GM21423 (cell line): ENCODE measurements around the gene FGF11.

ENCODE experiments used
- ATAC-seq: cut with Tn5 transposase; IDR thresholded peaks from one replicate; pipeline ENCODE4 v1.9.1; 2021; ENCODE audit warnings: mild to moderate bottlenecking, moderate library complexity; ENCODE audit not compliant: unreplicated experiment

The FGF11 gene

DNA sequence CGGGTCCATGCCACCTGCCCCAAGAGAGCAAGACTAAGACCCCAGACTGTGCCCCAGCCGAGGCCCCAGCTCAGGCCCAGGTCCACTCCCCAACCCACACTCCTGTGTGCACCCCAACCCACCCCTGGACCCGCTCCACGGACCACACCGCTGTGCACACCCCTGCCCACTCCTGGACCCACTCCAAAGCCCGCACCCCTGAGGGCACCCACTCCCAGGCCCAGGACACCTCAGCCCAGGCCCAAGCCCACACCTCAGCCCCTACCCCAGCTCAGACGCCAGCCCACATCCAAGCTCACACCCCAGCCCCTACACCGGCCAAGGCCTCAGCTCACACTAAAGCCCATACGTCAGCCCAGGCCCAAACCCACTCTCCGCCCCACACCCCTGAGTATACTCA is 9.6 kb upstream of the FGF11 start:
- no peak for ATAC-seq

DNA sequence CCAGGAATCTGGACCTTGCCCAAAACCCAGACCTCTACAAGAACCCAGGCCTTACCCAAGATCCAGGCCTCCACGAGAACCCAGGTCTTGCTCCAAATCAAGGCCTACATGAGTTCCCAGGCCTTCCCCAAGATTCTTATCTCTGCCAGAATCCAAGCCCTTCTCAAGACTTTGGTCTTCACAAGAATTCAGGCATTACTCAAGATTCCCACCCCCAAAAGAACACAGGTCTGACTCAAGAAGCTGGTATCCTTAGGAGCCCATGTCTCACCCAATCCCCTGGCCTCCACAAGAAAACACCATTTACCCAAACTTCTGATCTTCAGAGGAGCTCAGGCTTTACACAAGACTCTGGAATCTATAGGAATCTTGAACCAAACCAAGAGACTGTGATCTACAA is 8.1 kb upstream of the FGF11 start:
- no peak for ATAC-seq

DNA sequence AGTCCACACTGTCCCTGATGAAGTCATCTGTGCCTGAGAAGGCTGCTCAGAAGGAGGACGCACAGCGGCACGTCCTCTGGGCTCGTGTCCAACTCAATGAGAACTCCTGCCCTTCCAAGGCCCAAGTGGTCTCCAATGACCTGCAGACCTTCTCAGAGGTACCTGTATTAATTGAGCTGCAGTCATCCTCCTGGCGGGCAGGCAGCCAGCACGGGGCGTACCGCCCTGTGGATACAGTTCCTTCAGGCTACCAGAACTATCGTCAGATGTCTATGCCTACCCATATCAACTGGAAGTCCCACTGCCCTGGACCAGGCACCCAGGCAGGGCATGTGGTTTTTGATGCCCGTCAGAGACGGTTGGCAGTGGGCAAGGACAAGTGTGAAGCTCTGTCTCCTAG is 7.0 kb upstream of the FGF11 start:
- ATAC-seq, result no peak

DNA sequence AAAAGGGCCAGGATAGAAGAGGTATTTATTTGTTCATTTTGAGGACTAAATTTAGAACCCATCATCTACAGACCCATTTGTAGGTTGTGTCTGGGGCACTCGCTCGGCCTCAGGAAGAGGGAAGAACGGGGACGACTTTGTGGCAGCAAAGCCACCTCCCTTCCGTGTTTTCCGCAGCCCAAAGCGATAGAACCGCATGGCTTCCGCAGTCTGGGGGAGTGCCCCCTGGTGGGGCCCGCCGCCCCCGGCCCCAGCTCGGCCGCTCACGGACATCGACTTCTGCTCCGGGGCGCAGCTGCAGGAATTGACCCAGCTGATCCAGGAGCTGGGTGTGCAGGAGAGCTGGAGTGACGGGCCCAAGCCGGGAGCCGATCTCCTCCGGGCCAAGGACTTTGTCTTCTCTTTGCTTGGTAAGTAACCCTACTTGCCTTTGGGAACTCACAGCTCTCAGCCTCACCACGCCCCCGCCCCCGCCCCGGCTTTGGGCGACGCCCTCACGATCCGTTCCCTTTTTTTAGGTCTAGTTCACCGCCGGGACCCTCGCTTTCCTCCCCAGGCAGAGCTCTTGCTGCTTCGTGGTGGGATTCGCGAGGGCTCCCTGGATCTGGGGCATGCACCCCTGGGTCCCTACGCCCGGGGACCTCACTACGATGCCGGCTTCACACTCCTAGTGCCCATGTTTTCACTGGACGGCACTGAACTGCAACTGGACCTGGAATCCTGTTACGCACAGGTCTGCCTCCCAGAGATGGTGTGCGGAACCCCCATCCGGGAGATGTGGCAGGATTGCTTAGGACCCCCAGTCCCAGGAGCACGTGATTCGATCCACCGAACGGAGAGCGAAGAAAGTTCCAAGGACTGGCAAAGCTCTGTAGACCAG is 3.4 kb upstream of the FGF11 start:
- peak; percentile 19 for ATAC-seq

DNA sequence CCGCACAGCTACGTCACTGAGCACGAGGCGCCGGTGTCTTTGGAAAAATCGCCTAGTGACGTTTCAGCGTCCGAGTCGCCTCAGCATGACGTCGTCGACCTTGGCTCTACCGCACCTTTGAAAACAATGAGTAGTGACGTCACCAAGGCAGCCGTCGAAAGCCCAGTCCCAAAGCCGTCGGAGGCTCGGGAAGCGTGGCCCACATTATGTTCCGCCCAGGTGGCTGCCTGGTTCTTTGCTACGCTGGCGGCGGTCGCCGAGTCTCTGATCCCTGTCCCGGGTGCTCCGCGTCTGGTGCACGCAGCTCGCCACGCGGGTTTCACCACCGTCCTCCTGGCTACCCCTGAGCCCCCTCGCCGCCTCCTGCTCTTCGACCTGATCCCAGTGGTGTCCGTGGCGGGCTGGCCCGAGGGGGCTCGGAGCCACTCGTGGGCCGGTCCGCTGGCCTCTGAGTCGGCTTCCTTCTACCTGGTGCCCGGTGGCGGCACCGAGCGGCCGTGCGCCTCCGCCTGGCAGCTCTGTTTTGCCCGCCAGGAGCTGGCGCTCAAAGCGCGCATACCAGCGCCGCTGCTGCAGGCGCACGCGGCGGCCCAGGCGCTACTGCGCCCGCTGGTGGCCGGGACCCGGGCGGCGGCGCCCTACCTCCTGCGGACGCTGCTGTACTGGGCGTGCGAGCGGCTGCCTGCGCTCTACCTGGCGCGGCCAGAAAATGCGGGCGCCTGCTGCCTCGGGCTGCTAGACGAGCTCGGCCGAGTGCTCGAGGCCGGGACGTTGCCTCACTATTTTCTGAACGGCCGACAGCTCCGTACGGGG is 2.5 kb upstream of the FGF11 start:
- peak; percentile 44 for ATAC-seq

DNA sequence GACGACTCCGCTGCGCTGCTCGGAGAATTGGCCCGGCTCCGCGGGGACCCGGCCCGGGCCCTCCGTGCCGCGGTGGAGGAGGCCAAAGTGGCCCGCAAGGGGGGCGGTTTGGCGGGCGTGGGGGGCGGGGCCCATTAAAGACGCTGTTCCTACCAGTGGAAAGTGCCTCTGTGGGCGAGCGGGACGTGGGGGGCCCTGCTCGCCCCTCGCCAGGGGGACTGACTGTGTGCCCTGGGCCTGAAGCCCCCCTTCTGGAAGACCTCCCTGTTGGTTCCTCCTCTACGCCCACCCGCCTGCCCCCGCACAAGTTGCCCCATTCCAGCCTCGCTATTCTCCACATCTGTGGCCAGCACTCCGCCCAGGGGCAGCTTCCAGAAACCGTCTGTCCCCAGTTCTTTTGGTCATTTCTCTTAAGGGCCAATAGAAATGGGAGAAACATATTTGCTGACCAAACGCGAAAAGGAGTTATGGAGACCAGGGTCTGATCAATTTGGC is 1.9 kb upstream of the FGF11 start:
- ATAC-seq, result no peak

DNA sequence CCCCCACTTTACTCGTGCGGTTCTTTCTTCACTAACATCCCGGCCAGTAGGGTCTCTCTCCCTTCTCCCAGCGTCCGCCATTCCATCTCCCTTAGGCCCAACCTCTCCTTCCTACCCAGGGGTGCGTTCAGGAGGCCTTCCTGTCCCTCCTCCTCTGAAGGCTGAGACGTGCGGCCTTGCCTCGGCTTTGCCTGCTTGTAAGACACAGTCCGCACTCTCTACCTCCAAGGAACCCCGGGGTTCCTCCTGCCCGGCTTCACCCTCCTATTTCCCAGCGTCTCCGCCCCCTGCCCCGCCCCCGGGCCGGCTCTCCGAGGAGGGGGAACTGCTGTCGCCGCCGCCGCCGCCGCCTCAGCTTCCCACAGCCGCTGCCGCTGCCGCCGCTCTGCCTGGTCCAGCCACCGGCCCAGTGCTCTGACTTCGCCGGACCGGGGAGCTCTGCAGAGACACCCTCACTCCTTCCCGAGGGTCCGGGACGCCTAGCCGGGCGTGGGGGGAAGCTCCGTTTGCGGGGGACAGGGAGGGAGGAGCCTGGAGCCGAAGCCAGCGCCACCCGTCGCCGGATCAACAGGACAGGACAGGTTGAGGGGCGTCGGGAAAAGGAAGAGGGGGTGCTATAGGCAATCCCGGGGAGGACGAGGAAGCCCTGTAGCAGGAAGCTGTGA is 1.2 kb upstream of the FGF11 start:
- ATAC-seq, result no peak

DNA sequence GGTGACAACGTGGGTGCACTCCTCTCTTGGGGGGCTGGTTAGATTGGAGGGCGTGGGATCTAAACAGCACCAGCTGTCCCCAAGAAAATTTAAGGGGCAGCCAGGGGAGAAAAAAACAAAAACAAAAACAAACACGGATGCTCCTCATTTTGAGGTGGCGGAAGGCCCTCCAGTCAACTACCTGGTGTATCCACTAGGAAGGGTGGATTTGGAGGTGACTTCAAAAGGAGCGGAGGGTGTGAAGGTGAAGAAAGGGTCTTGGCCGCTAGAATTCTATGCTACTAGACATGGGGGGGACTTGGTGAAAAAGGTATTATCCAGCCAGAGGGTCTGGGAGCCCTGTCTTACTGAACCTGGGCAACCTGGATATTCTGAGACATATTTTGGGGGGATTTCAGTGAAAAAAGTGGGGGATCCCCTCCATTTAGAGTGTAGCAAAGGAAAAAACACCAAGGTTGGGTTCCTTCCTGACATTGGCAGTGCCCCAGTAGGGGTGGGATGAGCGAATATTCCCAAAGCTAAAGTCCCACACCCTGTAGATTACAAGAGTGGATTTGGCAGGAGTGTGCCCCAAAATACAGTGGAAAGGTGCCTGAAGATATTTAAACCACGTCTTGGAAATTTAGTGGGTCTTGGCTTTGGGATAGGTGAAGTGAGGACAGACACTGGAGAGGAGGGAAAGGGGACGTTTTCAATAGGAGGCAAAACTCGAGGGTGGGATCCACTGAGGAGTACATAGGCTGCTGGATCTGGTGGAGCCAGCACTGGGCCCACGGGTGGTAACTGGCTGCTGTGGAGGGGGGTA is 454 bp upstream of the FGF11 start:
- no peak for ATAC-seq

DNA sequence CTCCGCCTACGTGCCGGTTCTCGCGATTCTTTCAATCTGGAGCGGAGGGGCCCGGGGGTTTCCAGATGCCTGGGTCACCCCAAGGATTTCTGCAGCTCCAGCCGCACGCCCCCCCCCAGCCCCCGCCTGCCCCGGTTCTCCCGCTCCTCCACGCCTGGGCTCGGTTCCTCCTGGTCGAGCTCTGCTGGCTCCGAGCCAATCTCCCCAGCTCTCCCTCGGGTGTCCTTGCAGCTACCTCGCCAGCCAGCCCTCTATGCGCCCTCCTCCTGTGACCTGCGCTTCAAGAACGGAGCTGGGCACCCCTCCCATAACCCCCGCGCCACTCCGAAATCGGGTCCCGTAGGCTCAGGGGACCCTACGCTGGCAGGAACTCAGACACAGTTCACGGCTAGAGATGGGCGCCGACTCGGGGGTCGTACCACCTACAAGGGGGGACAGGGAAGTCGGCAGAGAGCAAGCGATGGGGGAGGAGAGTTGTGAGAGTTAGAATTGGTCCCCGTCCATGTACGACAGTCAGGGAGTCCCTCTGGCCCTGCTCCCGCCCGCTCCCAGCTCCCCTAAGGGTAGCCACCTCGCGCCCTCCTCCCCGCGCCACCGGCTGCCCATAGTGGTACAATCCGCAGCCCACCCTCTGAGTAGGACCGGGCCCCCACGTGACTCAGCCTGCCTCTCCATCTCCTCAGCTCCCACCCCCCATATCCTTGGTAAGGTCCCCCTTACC is 961 bp downstream of the FGF11 start:
- ATAC-seq, result no peak

DNA sequence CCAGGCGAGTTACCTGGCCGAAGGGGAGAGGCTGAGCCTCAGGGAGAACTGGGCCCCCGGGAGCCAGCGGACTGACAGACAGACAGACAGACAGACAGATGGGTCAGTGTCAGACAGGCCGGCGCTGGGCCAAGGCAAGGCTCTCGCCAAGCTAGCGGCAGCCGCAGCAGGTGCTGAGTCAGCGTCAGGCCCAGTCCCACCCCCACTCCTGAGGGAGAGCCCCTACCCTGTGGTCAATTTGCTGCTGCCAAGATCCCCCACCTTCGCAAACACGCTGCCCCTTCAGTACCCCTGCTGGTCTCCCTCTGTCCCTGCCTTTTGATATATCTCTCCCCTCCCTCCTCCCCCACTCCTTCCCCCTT is 1.5 kb downstream of the FGF11 start:
- no peak for ATAC-seq

DNA sequence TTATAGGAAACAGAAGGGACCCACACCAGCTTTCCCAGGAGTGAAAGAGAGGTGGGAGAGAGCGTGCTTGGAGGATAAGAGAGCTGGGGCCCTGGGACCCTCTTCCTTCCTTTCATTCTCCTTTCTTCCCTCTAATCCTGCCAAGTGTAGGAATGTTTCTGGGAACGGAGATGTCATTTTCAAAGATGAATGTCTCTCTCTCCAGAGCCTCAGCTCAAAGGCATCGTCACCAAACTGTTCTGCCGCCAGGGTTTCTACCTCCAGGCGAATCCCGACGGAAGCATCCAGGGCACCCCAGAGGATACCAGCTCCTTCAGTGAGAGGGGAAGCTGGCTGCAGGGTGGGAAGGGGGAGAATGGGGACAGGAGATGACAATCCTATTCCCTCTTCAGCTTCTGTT is 2.0 kb downstream of the FGF11 start:
- ATAC-seq, result no peak

DNA sequence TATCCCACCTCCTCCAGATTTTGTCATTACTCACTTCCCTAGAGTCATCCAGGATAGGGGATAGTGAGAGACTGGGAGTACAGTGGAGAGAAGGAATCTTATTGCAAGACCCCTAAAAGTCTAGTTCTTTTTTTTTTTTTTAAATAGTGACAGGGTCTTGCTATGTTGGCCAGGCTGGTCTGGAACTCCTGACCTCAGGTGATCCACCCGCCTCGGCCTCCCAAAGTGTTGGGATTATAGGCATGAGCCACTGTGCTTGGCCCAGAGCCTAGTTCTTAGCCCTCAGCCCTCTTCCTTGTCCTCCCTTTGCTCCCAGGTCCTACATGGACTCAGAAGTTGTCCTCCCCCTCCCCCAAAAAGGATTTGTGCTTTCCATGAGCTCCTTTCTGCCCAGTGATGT is 2.8 kb downstream of the FGF11 start:
- no peak for ATAC-seq

DNA sequence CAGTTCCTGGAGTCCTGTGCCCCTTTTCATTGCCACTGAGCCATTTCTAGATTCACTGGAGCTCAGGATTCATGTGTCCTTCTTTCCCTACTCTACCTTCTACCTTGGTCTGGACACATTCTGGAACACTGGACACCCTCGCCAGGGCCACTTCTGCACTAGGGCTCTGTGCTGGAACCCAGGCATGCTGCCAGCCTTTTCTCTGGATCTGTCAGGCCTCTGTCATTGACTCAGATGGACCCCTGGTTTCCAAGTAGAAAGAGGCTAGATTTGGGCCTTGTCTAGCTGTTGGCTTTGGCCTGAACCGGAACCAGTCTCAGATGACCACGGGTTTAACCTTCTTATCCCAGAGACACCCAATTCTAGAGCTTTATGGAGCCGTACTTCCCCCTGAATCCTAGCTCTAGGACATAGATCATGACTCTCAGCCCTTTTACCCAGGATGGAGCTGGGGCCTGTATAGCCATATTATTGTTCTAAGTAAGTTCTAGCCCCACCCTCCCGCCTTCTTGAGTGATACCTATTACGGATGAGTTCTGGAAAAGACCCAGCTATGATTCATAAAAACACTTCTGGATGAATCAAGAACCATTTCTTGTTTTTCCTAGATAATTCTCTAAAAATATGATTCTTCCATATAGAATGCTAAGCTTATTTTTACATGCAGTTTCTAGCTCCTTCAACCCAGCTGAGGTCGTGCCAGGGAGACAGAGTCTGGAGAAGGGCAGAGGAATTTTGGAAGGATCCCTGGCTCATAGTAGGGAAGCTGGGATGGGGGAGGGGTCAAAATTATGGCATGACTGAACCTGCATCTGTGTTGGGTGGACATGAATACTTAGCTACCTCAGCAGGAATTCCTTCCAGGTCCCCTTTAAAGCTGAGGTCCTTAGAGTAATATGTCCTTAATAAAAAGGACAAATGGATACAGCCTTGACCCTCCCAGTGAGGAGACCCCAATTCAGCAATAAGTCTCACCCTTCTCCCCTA is 4.5 kb downstream of the FGF11 start:
- ATAC-seq, result no peak

DNA sequence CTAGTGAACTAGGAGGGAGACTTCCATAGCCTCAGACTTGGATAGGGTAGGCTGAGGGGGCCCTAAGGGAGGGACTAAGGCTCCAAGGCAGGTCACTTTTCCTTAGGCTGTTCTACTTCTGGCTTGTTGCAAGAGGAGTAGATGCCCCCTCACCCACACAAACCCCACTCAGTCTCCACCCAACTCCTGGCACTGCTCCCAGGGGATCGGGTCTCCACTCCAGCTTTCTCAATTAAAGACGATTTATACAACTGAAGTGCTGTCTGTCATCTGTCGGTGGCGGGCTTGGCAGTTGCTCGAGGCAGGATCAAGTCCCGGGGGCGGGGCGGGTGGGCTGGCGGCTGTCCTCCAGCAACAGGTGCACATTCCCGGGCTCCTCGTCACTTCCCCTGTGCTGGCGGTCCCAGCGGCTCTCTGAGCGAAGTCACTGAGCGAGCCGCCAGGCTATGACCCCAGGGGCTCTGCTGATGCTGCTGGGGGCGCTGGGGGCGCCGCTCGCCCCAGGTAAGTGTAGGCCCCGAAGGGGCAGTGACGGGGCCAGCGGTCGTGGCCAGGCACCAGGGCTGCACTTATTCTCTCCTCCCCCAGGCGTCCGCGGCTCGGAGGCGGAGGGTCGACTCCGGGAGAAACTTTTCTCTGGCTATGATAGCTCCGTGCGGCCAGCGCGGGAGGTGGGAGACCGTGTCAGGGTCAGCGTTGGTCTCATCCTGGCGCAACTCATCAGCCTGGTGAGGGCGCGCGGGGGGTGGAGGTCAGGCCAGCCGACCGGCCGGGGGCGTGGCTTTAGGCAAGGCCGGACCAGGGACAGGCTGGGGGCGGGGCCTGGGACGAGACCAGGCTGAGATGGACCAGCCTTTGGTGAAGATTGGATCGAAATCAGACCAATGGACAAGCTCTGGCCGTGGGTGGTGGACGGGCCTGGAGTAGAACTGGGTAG is 5.6 kb downstream of the FGF11 start, which contains the start of gene CHRNB1:
CHRNB1 (plus strand) TSS at position 380 of the 937 bp plus-strand sequence; CDS start at position 447, 67 bp downstream.
- ATAC-seq, result no peak

DNA sequence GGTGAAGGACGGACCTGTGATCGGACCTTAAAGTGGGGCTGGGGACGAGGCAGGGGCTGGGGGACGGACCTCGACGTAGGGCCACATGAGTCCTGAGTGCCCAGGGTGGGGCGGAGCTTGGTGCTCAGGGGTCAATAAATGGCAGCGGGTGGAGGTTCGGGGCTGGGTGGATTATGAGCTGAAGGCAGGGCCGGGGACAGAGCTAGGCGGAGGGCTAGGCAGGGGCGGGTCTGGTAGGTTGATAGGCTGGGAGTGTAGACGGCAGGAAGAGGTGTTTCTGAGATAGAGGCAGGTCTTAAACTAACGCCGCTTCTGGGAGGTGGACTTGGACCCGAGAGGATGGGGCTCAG is 6.3 kb downstream of the FGF11 start:
- ATAC-seq, result no peak

DNA sequence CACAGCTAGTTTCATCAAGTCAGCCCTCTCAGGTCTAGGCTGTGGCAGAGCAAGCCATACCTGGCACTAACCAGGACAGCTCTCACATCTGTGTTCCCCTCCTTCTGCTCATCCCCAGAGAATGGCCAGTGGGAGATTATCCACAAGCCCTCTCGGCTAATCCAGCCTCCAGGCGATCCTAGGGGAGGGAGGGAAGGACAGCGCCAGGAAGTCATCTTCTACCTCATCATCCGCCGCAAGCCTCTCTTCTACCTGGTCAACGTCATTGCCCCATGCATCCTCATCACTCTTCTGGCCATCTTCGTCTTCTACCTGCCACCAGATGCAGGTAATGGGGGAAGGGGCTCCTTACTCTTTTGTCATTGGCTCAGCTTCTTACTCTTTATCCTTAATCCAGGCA is 9.1 kb downstream of the FGF11 start:
- no peak for ATAC-seq

DNA sequence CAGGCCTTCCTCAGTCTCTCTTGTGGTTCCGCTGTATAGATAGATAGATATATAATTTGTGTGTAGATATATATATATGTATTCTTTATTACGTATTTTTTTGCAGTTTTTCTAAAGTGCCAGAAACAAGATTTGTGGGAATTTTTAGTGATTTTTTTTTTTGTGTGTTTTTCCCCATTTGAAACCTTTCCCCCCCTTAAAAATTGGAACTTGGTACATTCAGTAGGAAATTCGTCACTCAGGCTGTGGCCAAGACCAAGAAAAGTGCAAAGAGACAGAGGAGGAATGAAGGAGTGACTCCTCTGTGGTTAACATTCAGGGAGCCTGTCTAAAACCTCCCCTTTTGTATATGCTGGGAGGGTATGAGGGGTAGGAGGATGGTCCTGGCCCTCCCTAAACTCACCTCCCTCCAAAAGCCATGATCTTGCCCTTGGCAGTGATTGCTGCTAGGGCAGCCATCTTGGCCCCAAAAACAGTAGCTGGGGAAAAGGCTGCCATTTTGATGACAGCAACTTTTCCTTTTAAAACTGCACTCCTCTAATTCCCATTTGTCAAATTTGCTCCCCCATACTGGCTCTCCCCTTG is 20.7 kb downstream of the FGF11 start:
- no peak for ATAC-seq
